Uterus (tissue), 4 donors: ENCODE data around the gene EML5. TPM values are rescaled to one million over a fixed set of nuclear protein-coding genes. Genes with fewer than 3 reads are reported as not detected.
A peak's percentile ranks its signal among the peaks of the same experiment; 100 is the strongest.

Source experiments
- DNase-seq, 2 donors: peaks; one replicate each; pipeline ENCODE4 v3.0.0-alpha.2; 2019 to 2020
- H3K27ac ChIP-seq, 2 donors: fragments of 200-600 bp; sonication (generic); 1 replicate in 1 of 2; 2 replicates in 1 of 2; pipeline ENCODE4 v1.5.1; 2016 to 2018
- H3K27me3 ChIP-seq, 2 donors: fragments of 200-600 bp; sonication (generic); one replicate each; pipeline ENCODE4 v1.5.1; 2018 to 2019; ENCODE audit warnings: control low read depth in 1 of 2
- H3K36me3 ChIP-seq, 2 donors: fragments of 200-600 bp; sonication (generic); one replicate each; pipeline ENCODE4 v1.5.1; 2019; ENCODE audit warnings: control low read depth in 1 of 2
- H3K4me1 ChIP-seq, 2 donors: fragments of 200-600 bp; sonication (generic); one replicate each; pipeline ENCODE4 v1.5.1; 2018 to 2019; ENCODE audit warnings: control low read depth in 1 of 2
- H3K4me3 ChIP-seq, 2 donors: fragments of 200-600 bp; sonication (generic); 1 replicate in 1 of 2; 2 replicates in 1 of 2; pipeline ENCODE4 v1.5.1; 2018 to 2019; ENCODE audit warnings: mild to moderate bottlenecking in 1 of 2
- H3K9me3 ChIP-seq, 2 donors: fragments of 200-600 bp; sonication (generic); one replicate each; pipeline ENCODE4 v1.5.1; 2019; ENCODE audit warnings: control low read depth in 1 of 2
- POLR2A ChIP-seq, 2 donors: fragments of 450-650 bp; IDR thresholded peaks; one replicate each; pipeline ENCODE4 v1.6.1; 2016; ENCODE audit warnings: antibody characterized with exemption in 2 of 2, mild to moderate bottlenecking in 1 of 2, moderate library complexity in 1 of 2
- intact Hi-C: fragments of 100-400 bp; cut with DNase I; formaldehyde crosslinking; loops from one replicate; pipeline ENCODE4 v1.15.1; 2023; ENCODE audit warnings: low total_unique reads
- total RNA-seq, 4 donors: library from RNA; depleted of rRNA in 3 of 4; stranded (reverse); fragments of >200 nt in 3 of 4; gene quantifications; one replicate each; pipeline versions ENCODE4 v1.1.0 to v1.2.4, GENCODE V29; 2014 to 2023
- TF ChIP-seq, protein P1 (sequence below), 4 experiments: fragments of 200-600 bp in 2 of 4; fragments of 450-650 bp in 2 of 4; sonication (generic) in 2 of 4; IDR thresholded peaks; one replicate each; pipeline ENCODE4 v1.5.1; 2016 to 2019; ENCODE audit warnings: antibody characterized with exemption in 4 of 4, mild to moderate bottlenecking in 2 of 4, moderate library complexity in 1 of 4
- donor health status: DM: yes; HTN: yes; CAD: no.

EML5 gene
- 1 to 10 TPM in 3 of 4 donors, under 1 TPM in 1; 0.26 to 4.4 (median 2.9) TPM for total RNA-seq

DNA sequence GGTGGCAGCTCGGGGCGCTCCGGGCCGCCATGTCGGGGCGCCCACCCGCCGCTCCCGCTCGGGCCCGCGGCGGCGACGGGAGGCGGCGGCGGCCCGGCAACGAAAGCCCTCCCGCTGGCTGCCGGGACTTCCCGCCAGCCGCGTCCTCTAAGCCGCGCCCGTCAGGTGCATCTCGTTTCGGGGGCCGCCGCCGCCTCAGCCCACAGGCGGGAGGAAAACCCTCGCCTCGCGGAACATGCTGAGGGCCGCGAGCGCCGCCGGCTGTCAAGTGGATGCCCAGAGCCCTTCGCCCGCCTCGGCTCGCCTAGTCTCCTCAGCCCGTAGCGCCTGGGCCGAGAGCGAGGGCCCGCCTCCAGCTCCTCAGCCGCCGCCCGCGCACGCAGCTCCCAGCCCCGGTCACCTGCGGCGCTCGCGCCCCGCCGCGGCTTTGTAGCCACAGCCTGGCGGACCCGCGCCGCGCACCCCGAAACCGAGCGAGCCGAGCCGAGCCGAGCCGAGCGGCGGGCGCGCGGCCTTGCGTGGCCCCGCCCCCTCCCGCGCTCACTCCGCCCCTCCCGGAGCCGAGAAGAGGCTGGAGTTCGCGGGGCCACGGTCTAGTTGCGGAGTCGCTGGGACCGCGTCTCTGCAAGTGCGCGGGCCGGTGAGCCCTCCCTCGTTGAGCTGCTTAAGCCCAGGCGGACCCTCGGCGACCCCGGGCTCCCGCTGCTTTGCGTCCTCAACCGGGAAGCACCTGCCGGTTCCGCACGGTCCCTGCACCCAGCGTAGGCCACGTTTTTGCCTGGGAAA is at the start of gene EML5:
EML5 (minus strand) TSS at position 481 of the 786 bp plus-strand sequence; CDS start at position 31, 450 bp downstream.
- peak; percentile 76 to 82 for DNase-seq
- H3K9me3 ChIP-seq, result no peaks in the 10 kb centered on the region
- no peaks in the 10 kb centered on the region for H3K36me3 ChIP-seq
- H3K27ac ChIP-seq, result peak within 1 kb of the TSS; percentile 49 to 85
- peak in 1 of 2 donors; percentile 34 for TF ChIP-seq POLR2A (IDR thresholded peaks at IDR 0.05)
- TF ChIP-seq, protein P1, sequence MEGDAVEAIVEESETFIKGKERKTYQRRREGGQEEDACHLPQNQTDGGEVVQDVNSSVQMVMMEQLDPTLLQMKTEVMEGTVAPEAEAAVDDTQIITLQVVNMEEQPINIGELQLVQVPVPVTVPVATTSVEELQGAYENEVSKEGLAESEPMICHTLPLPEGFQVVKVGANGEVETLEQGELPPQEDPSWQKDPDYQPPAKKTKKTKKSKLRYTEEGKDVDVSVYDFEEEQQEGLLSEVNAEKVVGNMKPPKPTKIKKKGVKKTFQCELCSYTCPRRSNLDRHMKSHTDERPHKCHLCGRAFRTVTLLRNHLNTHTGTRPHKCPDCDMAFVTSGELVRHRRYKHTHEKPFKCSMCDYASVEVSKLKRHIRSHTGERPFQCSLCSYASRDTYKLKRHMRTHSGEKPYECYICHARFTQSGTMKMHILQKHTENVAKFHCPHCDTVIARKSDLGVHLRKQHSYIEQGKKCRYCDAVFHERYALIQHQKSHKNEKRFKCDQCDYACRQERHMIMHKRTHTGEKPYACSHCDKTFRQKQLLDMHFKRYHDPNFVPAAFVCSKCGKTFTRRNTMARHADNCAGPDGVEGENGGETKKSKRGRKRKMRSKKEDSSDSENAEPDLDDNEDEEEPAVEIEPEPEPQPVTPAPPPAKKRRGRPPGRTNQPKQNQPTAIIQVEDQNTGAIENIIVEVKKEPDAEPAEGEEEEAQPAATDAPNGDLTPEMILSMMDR (IDR thresholded peaks at IDR 0.05), result peak in 3 of 4 experiments; percentile 24 to 55 (median 25)
- peak within 1 kb of the TSS; percentile 32 to 85 for H3K4me3 ChIP-seq
- H3K4me1 ChIP-seq, result peaks cover 2 to 3% of the 10 kb centered on the region in 2 donors
- intact Hi-C loops, result no loop called here
- no peaks in the 10 kb centered on the region for H3K27me3 ChIP-seq

DNA sequence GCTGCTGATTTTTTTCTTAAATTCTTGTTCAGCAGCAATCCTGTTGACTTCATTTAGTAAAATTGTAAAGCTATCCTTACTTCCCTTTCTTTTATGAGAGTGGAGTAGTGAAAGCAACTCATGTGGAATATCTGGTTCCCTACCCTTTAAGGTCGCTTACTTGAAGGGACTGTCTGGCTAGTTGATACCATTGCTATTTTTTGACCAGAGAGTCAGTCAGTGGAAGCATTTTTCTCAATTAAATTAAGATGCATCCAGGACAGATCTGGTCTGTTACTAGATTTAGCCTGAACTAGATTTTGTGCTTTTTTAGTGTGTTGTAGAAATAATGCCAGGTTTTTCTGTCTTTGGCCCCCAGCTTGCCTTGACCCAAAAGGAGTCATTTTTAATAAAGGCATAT is 49.7 kb upstream of the EML5 start:
- Histone ChIP-seq H3K4me1 (no peaks in the 10 kb centered on the region), H3K36me3 (no peaks in the 10 kb centered on the region), H3K9me3 (no peaks in the 10 kb centered on the region), H3K27ac (no peak overlapping the region), H3K4me3 (no peak overlapping the region), H3K27me3 (no peaks in the 10 kb centered on the region)
- TF ChIP-seq, protein P1 (IDR thresholded peaks at IDR 0.05), result no peak
- TF ChIP-seq POLR2A (IDR thresholded peaks at IDR 0.05), result no peak
- intact Hi-C loops, result no loop called here
- no peak for DNase-seq

DNA sequence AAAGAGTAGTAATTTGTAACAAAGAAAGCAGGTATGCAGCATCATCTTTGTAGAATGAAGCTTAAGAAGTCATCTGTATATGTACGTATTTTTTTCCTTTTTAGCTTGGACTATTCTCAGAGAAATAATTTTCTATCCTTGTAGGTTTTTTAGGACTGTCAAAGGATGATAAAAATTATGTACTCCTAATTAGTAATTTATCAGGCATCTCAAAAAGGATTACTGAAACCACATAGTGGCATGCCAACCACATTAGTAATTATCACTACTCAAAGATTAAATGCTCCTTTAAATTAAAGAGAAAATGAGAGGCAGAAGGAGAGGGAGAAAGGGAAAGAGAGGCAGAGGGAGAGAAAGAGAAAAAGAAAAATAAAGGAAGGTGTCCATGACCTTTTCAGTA is 49.0 kb upstream of the EML5 start:
- no peak for DNase-seq
- TF ChIP-seq, protein P1 (IDR thresholded peaks at IDR 0.05), result no peak
- TF ChIP-seq POLR2A (IDR thresholded peaks at IDR 0.05), result no peak
- Histone ChIP-seq H3K4me1 (no peaks in the 10 kb centered on the region), H3K36me3 (no peaks in the 10 kb centered on the region), H3K4me3 (no peak overlapping the region), H3K27me3 (no peaks in the 10 kb centered on the region), H3K27ac (no peak overlapping the region), H3K9me3 (no peaks in the 10 kb centered on the region)
- intact Hi-C loops, result no loop called here

DNA sequence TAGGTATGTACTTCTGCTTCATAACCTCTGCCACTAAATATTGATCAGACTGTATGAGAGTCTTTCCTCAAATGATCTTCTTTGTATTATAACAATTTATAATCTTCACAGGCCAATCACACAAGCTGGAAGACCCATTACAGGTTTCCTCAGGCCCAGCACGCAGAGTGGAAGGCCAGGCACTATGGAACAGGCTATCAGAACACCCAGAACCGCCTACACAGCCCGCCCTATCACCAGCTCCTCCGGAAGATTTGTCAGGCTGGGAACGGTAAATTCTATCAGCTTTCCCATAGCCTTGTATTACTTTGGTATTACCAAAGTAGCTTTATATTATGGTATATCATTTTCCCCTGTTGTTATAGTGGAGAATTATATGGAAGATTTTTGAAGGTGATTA is 48.2 kb upstream of the EML5 start:
- no peak for DNase-seq
- no peaks in the 10 kb centered on the region for H3K36me3 ChIP-seq
- H3K4me1 ChIP-seq, result no peaks in the 10 kb centered on the region
- no peaks in the 10 kb centered on the region for H3K27me3 ChIP-seq
- H3K9me3 ChIP-seq, result no peaks in the 10 kb centered on the region
- no peak overlapping the region for H3K4me3 ChIP-seq
- intact Hi-C loops, result no loop called here
- no peak for TF ChIP-seq POLR2A (IDR thresholded peaks at IDR 0.05)
- TF ChIP-seq, protein P1 (IDR thresholded peaks at IDR 0.05), result no peak
- H3K27ac ChIP-seq, result no peak overlapping the region

DNA sequence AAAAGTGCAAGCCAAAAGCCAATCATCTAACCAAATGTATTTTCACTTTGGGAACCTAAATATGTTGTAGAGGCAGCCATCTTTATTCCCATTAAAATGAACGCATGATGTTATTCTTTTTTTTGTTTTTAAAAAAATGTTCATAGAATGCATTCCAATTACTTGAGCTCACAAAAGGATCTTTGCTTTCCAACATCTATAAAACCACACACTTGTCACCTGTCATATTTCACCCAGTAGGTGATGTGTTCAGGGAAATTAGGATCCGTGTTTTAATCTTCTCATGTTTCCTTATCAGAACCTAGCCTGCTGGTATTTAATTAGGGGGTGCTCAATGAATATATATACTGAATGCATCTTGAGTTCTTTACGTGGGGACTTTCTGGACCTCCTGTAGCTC is 45.3 kb upstream of the EML5 start:
- Histone ChIP-seq H3K27me3 (no peaks in the 10 kb centered on the region), H3K4me1 (peaks cover 7 to 9% of the 10 kb centered on the region in 2 donors), H3K27ac (no peak overlapping the region), H3K9me3 (no peaks in the 10 kb centered on the region), H3K36me3 (no peaks in the 10 kb centered on the region), H3K4me3 (no peak overlapping the region)
- intact Hi-C loops, result no loop called here
- no peak for TF ChIP-seq POLR2A (IDR thresholded peaks at IDR 0.05)
- TF ChIP-seq, protein P1 (IDR thresholded peaks at IDR 0.05), result no peak
- no peak for DNase-seq
